Measurements from ENCODE around the gene ANAPC7.
A peak's percentile ranks its signal among the peaks of the same experiment; 100 is the strongest.

ANAPC7 gene

DNA sequence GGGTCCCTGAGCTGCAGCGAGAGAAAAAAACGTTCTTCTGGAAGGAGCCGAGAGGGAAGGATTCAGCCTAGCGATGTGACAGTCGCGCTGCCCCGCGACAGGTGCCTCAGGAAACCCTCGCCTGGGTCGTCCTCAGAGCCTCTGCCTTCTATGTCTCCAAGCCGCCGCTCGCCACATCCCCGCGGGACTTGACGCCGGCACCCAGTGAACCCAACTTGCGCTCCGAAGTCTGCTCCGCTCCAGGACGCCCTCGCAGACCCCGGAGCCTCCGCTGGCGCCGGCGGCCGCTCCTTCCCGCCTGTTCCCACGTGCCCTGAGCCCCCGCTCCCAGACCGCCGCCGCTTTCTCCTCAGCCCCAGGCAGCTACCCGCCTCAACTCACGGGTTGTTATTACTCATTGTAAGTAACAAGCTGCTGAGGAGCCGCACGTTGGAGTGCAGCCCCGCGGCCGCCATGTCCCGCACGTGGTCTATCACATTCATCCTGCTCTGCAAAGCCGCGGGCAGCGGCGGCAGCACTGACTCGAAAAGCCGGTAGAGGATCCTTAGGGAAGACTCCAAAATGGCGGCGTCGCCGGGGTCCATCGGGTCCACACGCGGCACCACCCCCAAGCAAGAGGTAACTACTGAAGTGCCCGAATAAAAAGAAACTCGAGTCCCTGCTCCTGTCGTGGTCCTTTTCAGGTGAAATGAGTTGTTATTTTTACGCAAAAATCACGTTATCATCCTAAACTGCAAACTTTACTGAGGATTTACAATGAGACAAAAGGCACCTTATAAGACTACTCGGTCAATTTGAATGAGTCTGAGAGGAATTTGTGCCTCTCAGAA lies at the start of gene ANAPC7:
ANAPC7 (minus strand) TSS at position 563 of the 830 bp plus-strand sequence; CDS start at position 482, 81 bp downstream.
- Histone ChIP-seq H3K9me2 (replicated peaks; ENCODE audit: low read depth, low read length) (no peaks in the 10 kb centered on the region), H3K4me1 (ENCODE audit: insufficient read depth, low read length, poor library complexity, severe bottlenecking) (peaks cover 11% of the 10 kb centered on the region), H3F3A (ENCODE audit: low read depth) (no peaks in the 10 kb centered on the region), H3K27me3 (ENCODE audit: insufficient read depth, low read length, poor library complexity, severe bottlenecking) (no peaks in the 10 kb centered on the region), H3K4me3 (ENCODE audit: low read length, poor library complexity, severe bottlenecking) (peak within 1 kb of the TSS; percentile 75), H3K79me2 (ENCODE audit: insufficient read depth, low read length) (peaks cover 50% of the 10 kb centered on the region), H3K9me3 (ENCODE audit: insufficient read depth, low read depth, low read length) (no peaks in the 10 kb centered on the region), H2AFZ (ENCODE audit: low read length) (peak within 1 kb of the TSS; percentile 100), H3K4me2 (ENCODE audit: low read depth, low read length, poor library complexity, severe bottlenecking) (peak within 1 kb of the TSS; percentile 85), H3K9ac (ENCODE audit: low read depth, low read length, poor library complexity, severe bottlenecking) (peak within 1 kb of the TSS; percentile 88), H4K20me1 (ENCODE audit: insufficient read depth, low read length, poor library complexity, severe bottlenecking) (peaks cover 3% of the 10 kb centered on the region), H3K36me3 (ENCODE audit: insufficient read depth, low read length) (no peaks in the 10 kb centered on the region)
- TF ChIP-seq, protein P1, sequence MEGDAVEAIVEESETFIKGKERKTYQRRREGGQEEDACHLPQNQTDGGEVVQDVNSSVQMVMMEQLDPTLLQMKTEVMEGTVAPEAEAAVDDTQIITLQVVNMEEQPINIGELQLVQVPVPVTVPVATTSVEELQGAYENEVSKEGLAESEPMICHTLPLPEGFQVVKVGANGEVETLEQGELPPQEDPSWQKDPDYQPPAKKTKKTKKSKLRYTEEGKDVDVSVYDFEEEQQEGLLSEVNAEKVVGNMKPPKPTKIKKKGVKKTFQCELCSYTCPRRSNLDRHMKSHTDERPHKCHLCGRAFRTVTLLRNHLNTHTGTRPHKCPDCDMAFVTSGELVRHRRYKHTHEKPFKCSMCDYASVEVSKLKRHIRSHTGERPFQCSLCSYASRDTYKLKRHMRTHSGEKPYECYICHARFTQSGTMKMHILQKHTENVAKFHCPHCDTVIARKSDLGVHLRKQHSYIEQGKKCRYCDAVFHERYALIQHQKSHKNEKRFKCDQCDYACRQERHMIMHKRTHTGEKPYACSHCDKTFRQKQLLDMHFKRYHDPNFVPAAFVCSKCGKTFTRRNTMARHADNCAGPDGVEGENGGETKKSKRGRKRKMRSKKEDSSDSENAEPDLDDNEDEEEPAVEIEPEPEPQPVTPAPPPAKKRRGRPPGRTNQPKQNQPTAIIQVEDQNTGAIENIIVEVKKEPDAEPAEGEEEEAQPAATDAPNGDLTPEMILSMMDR (conservative IDR thresholded peaks at IDR 0.05; ENCODE audit: low read length) = no peak
- TF ChIP-seq EZH2phosphoT487 (IDR thresholded peaks at IDR 0.05; ENCODE audit: borderline replicate concordance) = no peak

DNA sequence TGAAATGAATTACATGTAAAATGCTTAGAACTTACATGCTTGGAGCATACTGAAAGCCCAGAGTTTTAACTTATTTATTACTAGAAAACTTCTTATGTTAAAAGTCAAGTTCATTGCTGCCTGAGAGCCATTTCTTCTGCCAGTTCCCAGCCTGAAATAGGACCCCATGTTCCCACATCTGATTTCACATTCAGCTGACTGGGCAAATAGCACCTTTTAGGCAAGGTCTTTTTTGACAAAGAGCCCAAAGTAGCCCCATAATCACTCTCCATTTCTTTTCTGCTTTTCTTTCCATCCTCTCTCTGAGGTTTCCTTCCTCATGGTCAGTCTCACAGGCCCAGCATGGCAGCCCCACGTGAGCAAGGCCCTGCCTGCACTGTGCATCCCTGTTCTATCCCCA lies 47.8 kb upstream of the ANAPC7 start:
- Histone ChIP-seq H3K79me2 (ENCODE audit: insufficient read depth, low read length) (peaks cover 38% of the 10 kb centered on the region), H4K20me1 (ENCODE audit: insufficient read depth, low read length, poor library complexity, severe bottlenecking) (peaks cover 27% of the 10 kb centered on the region), H3K9me3 (ENCODE audit: insufficient read depth, low read depth, low read length) (no peaks in the 10 kb centered on the region), H3F3A (ENCODE audit: low read depth) (0 out of 2 replicates have a peak, but pooled peaks cover 4% of the 10 kb centered on the region), H3K4me3 (ENCODE audit: low read length, poor library complexity, severe bottlenecking) (no peak overlapping the region), H2AFZ (ENCODE audit: low read length) (no peak overlapping the region), H3K4me1 (ENCODE audit: insufficient read depth, low read length, poor library complexity, severe bottlenecking) (peaks cover 14% of the 10 kb centered on the region), H3K9me2 (replicated peaks; ENCODE audit: low read depth, low read length) (no peaks in the 10 kb centered on the region), H3K36me3 (ENCODE audit: insufficient read depth, low read length) (peaks cover 42% of the 10 kb centered on the region; the same call in 1 of the 2 replicates), H3K4me2 (ENCODE audit: low read depth, low read length, poor library complexity, severe bottlenecking) (no peak overlapping the region), H3K27me3 (ENCODE audit: insufficient read depth, low read length, poor library complexity, severe bottlenecking) (no peaks in the 10 kb centered on the region), H3K9ac (ENCODE audit: low read depth, low read length, poor library complexity, severe bottlenecking) (no peak overlapping the region)
- TF ChIP-seq EZH2phosphoT487 (IDR thresholded peaks at IDR 0.05; ENCODE audit: borderline replicate concordance) = no peak
- TF ChIP-seq, protein P1 (conservative IDR thresholded peaks at IDR 0.05; ENCODE audit: low read length) = no peak

- H3K4me3 ChIP-seq (ENCODE audit: low read length, poor library complexity, severe bottlenecking) = peak within 1 kb of the TSS; percentile 83
- no peaks in the 10 kb centered on the region for H3K27me3 ChIP-seq (ENCODE audit: insufficient read depth, low read length, poor library complexity, severe bottlenecking)
- H2AFZ ChIP-seq (ENCODE audit: low read length) = peak within 1 kb of the TSS; percentile 81
- H3K4me2 ChIP-seq (ENCODE audit: low read depth, low read length, poor library complexity, severe bottlenecking) = peak within 1 kb of the TSS; percentile 87
- peak within 1 kb of the TSS; percentile 96 for H3K9ac ChIP-seq (ENCODE audit: low read depth, low read length, poor library complexity, severe bottlenecking)
- H3K9me2 ChIP-seq (replicated peaks; ENCODE audit: low read depth, low read length) = no peaks in the 10 kb centered on the region
- peaks cover 14% of the 10 kb centered on the region for H3K4me1 ChIP-seq (ENCODE audit: insufficient read depth, low read length, poor library complexity, severe bottlenecking)
- peaks cover 36% of the 10 kb centered on the region for H3K36me3 ChIP-seq (ENCODE audit: insufficient read depth, low read length)
- H3F3A ChIP-seq (ENCODE audit: low read depth) = 0 out of 2 replicates have a peak, but pooled peaks cover 4% of the 10 kb centered on the region
- no peaks in the 10 kb centered on the region for H3K9me3 ChIP-seq (ENCODE audit: insufficient read depth, low read depth, low read length)
- TF ChIP-seq, protein P1 (conservative IDR thresholded peaks at IDR 0.05; ENCODE audit: low read length) = peak; percentile 72
- TF ChIP-seq EZH2phosphoT487 (IDR thresholded peaks at IDR 0.05; ENCODE audit: borderline replicate concordance) = no peak
- peaks cover 27% of the 10 kb centered on the region for H4K20me1 ChIP-seq (ENCODE audit: insufficient read depth, low read length, poor library complexity, severe bottlenecking)
- peaks cover 49% of the 10 kb centered on the region for H3K79me2 ChIP-seq (ENCODE audit: insufficient read depth, low read length)
Measured at GRCh38 chr12:110449799-110450497, 46.4 kb upstream of the ANAPC7 start, which contains the start of gene ARPC3. Gene ARPC3, minus strand, starts transcription at chr12:110450337. Its CDS starts 77 bp downstream, at chr12:110450260.

Measured in Loucy (cell line).